SK-N-SH treated with all-trans-retinoic acid at 6 μM for 48 hours (cell line): ENCODE results near the gene MMP24.

ENCODE experiments used
- ARNTL ChIP-seq: fragments of 450-650 bp; formaldehyde crosslinking; IDR thresholded peaks from 2 replicates; pipeline ENCODE4 v1.5.0; 2020; ENCODE audit warnings: low read depth, mild to moderate bottlenecking, moderate library complexity, borderline replicate concordance
- BACH2 ChIP-seq: fragments of 250-450 bp; sonication (Bioruptor Pico); IDR thresholded peaks from 2 replicates; pipeline ENCODE4 v1.9.0; 2021; ENCODE audit warnings: mild to moderate bottlenecking, borderline replicate concordance
- ESRRG ChIP-seq: fragments of 250-450 bp; sonication (Bioruptor Pico); IDR thresholded peaks from 2 replicates; pipeline ENCODE4 v1.6.1; 2021; ENCODE audit warnings: mild to moderate bottlenecking
- ISL1 ChIP-seq: fragments of 250-450 bp; sonication (Bioruptor Pico); IDR thresholded peaks from 2 replicates; pipeline ENCODE4 v2.1.2; 2022; ENCODE audit warnings: mild to moderate bottlenecking, moderate library complexity
- POU6F1 ChIP-seq: fragments of 250-450 bp; sonication (Bioruptor Pico); IDR thresholded peaks from 2 replicates; pipeline ENCODE4 v1.8.0; 2021; ENCODE audit warnings: low read depth, mild to moderate bottlenecking, moderate library complexity, borderline replicate concordance
- RARB ChIP-seq: fragments of 250-450 bp; sonication (Bioruptor Pico); IDR thresholded peaks from 2 replicates; pipeline ENCODE4 v1.8.0; 2021; ENCODE audit warnings: mild to moderate bottlenecking, moderate library complexity
- TOX ChIP-seq: fragments of 250-450 bp; sonication (Bioruptor Pico); IDR thresholded peaks from 2 replicates; pipeline ENCODE4 v1.8.0; 2021; ENCODE audit warnings: mild to moderate bottlenecking, moderate library complexity, borderline replicate concordance
- ZC3H10 ChIP-seq: fragments of 250-450 bp; sonication (Bioruptor Pico); IDR thresholded peaks from 2 replicates; pipeline ENCODE4 v1.5.1; 2021; ENCODE audit warnings: mild to moderate bottlenecking, moderate library complexity
- ZFP3 ChIP-seq: fragments of 250-450 bp; sonication (Bioruptor Pico); IDR thresholded peaks from 2 replicates; pipeline ENCODE4 v1.5.0; 2020; ENCODE audit warnings: mild to moderate bottlenecking, moderate library complexity
- ZFP30 ChIP-seq: fragments of 450-650 bp; formaldehyde crosslinking; IDR thresholded peaks from 2 replicates; pipeline ENCODE4 v1.5.0; 2022; ENCODE audit warnings: mild to moderate bottlenecking, moderate library complexity
- ZNF565 ChIP-seq: fragments of 450-650 bp; formaldehyde crosslinking; conservative IDR thresholded peaks from 2 replicates; pipeline ENCODE4 v1.5.0; 2020; ENCODE audit warnings: low read depth, mild to moderate bottlenecking, moderate library complexity
- ZNF70 ChIP-seq: fragments of 450-650 bp; formaldehyde crosslinking; IDR thresholded peaks from 2 replicates; pipeline ENCODE4 v1.5.0; 2020; ENCODE audit warnings: mild to moderate bottlenecking, moderate library complexity
- TF ChIP-seq, protein P1 (sequence below): fragments of 250-450 bp; sonication (Bioruptor Pico); IDR thresholded peaks from 2 replicates; pipeline ENCODE4 v1.8.0; 2020; ENCODE audit warnings: mild to moderate bottlenecking, moderate library complexity, borderline replicate concordance
- TF ChIP-seq, protein P2 (sequence below): fragments of 250-450 bp; sonication (Bioruptor Pico); IDR thresholded peaks from 2 replicates; pipeline ENCODE4 v1.5.1; 2021; ENCODE audit warnings: mild to moderate bottlenecking, moderate library complexity

- TF ChIP-seq ZNF70 (CRISPR knock-in tag) (no peak), ARNTL (CRISPR knock-in tag) (no peak), ZFP30 (CRISPR knock-in tag) (no peak), ZC3H10 (CRISPR knock-in tag) (no peak), ISL1 (no peak), ZFP3 (CRISPR knock-in tag) (no peak), ESRRG (CRISPR knock-in tag) (no peak), POU6F1 (CRISPR knock-in tag) (no peak), ZNF565 (CRISPR knock-in tag) (no peak), BACH2 (CRISPR knock-in tag) (no peak), RARB (CRISPR knock-in tag) (no peak), TOX (no peak)
- TF ChIP-seq, protein P1, sequence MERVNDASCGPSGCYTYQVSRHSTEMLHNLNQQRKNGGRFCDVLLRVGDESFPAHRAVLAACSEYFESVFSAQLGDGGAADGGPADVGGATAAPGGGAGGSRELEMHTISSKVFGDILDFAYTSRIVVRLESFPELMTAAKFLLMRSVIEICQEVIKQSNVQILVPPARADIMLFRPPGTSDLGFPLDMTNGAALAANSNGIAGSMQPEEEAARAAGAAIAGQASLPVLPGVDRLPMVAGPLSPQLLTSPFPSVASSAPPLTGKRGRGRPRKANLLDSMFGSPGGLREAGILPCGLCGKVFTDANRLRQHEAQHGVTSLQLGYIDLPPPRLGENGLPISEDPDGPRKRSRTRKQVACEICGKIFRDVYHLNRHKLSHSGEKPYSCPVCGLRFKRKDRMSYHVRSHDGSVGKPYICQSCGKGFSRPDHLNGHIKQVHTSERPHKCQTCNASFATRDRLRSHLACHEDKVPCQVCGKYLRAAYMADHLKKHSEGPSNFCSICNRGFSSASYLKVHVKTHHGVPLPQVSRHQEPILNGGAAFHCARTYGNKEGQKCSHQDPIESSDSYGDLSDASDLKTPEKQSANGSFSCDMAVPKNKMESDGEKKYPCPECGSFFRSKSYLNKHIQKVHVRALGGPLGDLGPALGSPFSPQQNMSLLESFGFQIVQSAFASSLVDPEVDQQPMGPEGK = no peak
- TF ChIP-seq, protein P2, sequence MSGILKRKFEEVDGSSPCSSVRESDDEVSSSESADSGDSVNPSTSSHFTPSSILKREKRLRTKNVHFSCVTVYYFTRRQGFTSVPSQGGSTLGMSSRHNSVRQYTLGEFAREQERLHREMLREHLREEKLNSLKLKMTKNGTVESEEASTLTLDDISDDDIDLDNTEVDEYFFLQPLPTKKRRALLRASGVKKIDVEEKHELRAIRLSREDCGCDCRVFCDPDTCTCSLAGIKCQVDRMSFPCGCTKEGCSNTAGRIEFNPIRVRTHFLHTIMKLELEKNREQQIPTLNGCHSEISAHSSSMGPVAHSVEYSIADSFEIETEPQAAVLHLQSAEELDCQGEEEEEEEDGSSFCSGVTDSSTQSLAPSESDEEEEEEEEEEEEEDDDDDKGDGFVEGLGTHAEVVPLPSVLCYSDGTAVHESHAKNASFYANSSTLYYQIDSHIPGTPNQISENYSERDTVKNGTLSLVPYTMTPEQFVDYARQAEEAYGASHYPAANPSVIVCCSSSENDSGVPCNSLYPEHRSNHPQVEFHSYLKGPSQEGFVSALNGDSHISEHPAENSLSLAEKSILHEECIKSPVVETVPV (CRISPR knock-in tag) = no peak
These were observed 57.2 kb downstream of the MMP24 start for GRCh38 chr20:35283441-35284266.
